ENCODE results near the gene SPO11. TPM values are rescaled to one million over a fixed set of nuclear protein-coding genes. Genes with fewer than 3 reads are reported as not detected.

SPO11 gene
- total and polyA plus RNA-seq, 9 of the 15 experiments (the other 6 are each of a cell fraction or from before 2014, with no cell fraction given): not detected

DNA sequence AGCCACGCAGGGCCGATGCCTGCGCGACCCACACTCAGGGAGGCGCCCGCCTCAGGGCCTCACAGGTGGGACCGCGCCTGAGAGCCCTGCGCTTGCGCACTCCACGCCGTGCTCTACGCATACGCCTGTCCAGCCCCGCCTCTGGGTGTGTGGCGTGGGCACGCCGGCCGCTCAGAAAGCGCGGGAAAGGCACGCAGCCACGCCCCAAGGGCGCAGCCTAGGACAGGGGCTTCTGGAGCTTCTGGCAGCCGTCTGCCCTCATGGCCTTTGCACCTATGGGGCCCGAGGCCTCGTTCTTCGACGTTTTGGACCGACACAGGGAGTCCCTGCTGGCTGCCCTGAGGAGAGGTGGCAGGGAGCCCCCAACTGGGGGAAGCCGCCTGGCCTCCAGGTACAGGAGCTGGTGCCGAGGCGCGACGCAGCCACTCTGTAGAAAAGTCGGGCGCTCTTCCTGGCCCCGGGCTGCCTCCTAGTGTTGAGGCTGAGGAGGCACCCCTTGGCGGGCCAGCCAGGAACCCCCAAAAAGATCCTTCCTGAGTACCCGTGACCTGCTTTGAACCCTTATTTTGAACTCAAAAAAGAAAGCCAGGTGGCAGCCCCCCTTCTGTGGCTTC lies at the start of gene SPO11 (continued):
- TF ChIP-seq, protein P1, sequence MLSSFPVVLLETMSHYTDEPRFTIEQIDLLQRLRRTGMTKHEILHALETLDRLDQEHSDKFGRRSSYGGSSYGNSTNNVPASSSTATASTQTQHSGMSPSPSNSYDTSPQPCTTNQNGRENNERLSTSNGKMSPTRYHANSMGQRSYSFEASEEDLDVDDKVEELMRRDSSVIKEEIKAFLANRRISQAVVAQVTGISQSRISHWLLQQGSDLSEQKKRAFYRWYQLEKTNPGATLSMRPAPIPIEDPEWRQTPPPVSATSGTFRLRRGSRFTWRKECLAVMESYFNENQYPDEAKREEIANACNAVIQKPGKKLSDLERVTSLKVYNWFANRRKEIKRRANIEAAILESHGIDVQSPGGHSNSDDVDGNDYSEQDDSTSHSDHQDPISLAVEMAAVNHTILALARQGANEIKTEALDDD (IDR thresholded peaks at IDR 0.05): no peak
- no peak for TF ChIP-seq TEAD2 (tag; IDR thresholded peaks at IDR 0.05)
- TF ChIP-seq TGIF2 (CRISPR knock-in tag; IDR thresholded peaks at IDR 0.05): no peak
- no peak for TF ChIP-seq TARDBP (IDR thresholded peaks at IDR 0.05)
- TF ChIP-seq KAT7 (CRISPR knock-in tag; IDR thresholded peaks at IDR 0.05; ENCODE audit: borderline replicate concordance): no peak
- no peak for TF ChIP-seq BRD4 (IDR thresholded peaks at IDR 0.05)
- TF ChIP-seq TAL1 (IDR thresholded peaks at IDR 0.05): no peak
- TF ChIP-seq XRCC5 (IDR thresholded peaks at IDR 0.05; ENCODE audit: low read depth, low read length): no peak
- TF ChIP-seq MAFK (IDR thresholded peaks at IDR 0.05; ENCODE audit: low read length): no peak
- no peak for TF ChIP-seq PCBP1 (IDR thresholded peaks at IDR 0.05; ENCODE audit: low read depth, low read length, poor library complexity, severe bottlenecking)
- no peak for TF ChIP-seq FOSL1 (tag; conservative IDR thresholded peaks at IDR 0.05)
- no peak for TF ChIP-seq ZNF699 (CRISPR knock-in tag; IDR thresholded peaks at IDR 0.05; ENCODE audit: insufficient replicate concordance)
- TF ChIP-seq ZC3H11A (IDR thresholded peaks at IDR 0.05; ENCODE audit: low read depth, low read length): no peak
- no peak for TF ChIP-seq HIVEP1 (CRISPR knock-in tag; IDR thresholded peaks at IDR 0.05)
- TF ChIP-seq, protein P2, sequence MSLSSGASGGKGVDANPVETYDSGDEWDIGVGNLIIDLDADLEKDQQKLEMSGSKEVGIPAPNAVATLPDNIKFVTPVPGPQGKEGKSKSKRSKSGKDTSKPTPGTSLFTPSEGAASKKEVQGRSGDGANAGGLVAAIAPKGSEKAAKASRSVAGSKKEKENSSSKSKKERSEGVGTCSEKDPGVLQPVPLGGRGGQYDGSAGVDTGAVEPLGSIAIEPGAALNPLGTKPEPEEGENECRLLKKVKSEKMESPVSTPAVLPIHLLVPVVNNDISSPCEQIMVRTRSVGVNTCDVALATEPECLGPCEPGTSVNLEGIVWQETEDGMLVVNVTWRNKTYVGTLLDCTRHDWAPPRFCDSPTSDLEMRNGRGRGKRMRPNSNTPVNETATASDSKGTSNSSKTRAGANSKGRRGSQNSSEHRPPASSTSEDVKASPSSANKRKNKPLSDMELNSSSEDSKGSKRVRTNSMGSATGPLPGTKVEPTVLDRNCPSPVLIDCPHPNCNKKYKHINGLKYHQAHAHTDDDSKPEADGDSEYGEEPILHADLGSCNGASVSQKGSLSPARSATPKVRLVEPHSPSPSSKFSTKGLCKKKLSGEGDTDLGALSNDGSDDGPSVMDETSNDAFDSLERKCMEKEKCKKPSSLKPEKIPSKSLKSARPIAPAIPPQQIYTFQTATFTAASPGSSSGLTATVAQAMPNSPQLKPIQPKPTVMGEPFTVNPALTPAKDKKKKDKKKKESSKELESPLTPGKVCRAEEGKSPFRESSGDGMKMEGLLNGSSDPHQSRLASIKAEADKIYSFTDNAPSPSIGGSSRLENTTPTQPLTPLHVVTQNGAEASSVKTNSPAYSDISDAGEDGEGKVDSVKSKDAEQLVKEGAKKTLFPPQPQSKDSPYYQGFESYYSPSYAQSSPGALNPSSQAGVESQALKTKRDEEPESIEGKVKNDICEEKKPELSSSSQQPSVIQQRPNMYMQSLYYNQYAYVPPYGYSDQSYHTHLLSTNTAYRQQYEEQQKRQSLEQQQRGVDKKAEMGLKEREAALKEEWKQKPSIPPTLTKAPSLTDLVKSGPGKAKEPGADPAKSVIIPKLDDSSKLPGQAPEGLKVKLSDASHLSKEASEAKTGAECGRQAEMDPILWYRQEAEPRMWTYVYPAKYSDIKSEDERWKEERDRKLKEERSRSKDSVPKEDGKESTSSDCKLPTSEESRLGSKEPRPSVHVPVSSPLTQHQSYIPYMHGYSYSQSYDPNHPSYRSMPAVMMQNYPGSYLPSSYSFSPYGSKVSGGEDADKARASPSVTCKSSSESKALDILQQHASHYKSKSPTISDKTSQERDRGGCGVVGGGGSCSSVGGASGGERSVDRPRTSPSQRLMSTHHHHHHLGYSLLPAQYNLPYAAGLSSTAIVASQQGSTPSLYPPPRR (CRISPR knock-in tag; IDR thresholded peaks at IDR 0.05; ENCODE audit: borderline replicate concordance): no peak
- TF ChIP-seq, protein P3, sequence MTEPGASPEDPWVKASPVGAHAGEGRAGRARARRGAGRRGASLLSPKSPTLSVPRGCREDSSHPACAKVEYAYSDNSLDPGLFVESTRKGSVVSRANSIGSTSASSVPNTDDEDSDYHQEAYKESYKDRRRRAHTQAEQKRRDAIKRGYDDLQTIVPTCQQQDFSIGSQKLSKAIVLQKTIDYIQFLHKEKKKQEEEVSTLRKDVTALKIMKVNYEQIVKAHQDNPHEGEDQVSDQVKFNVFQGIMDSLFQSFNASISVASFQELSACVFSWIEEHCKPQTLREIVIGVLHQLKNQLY (CRISPR knock-in tag; conservative IDR thresholded peaks at IDR 0.05): no peak
- TF ChIP-seq, protein P4, sequence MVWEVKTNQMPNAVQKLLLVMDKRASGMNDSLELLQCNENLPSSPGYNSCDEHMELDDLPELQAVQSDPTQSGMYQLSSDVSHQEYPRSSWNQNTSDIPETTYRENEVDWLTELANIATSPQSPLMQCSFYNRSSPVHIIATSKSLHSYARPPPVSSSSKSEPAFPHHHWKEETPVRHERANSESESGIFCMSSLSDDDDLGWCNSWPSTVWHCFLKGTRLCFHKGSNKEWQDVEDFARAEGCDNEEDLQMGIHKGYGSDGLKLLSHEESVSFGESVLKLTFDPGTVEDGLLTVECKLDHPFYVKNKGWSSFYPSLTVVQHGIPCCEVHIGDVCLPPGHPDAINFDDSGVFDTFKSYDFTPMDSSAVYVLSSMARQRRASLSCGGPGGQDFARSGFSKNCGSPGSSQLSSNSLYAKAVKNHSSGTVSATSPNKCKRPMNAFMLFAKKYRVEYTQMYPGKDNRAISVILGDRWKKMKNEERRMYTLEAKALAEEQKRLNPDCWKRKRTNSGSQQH (CRISPR knock-in tag; IDR thresholded peaks at IDR 0.05): no peak
- TF ChIP-seq RBM34 (IDR thresholded peaks at IDR 0.05; ENCODE audit: borderline replicate concordance, insufficient read depth, low read length): no peak
- TF ChIP-seq ZNF830 (CRISPR knock-in tag; IDR thresholded peaks at IDR 0.05): no peak
- no peak for TF ChIP-seq LEF1 (IDR thresholded peaks at IDR 0.05)
- peak; percentile 65; the same call in 1 of the 2 replicates for TF ChIP-seq CTBP1 (IDR thresholded peaks at IDR 0.05; ENCODE audit: borderline replicate concordance)
- TF ChIP-seq HSF4 (CRISPR knock-in tag; IDR thresholded peaks at IDR 0.05; ENCODE audit: borderline replicate concordance): no peak
- no peak for TF ChIP-seq FOXJ2 (tag; IDR thresholded peaks at IDR 0.05)
